Glomerular visceral epithelial cell (primary cell): ENCODE data around the gene PSG5.
A peak's percentile ranks its signal among the peaks of the same experiment; 100 is the strongest.
"Not testable (repeated sequence)": the region's sequence is repeated elsewhere in the genome, so short reads cannot be mapped to it uniquely, and the experiment has no call there.

Source experiments
- DNase-seq: peaks from one replicate; pipeline ENCODE4 v3.0.0-alpha.2; 2016; ENCODE audit errors: extremely low spot score

PSG5 gene

DNA sequence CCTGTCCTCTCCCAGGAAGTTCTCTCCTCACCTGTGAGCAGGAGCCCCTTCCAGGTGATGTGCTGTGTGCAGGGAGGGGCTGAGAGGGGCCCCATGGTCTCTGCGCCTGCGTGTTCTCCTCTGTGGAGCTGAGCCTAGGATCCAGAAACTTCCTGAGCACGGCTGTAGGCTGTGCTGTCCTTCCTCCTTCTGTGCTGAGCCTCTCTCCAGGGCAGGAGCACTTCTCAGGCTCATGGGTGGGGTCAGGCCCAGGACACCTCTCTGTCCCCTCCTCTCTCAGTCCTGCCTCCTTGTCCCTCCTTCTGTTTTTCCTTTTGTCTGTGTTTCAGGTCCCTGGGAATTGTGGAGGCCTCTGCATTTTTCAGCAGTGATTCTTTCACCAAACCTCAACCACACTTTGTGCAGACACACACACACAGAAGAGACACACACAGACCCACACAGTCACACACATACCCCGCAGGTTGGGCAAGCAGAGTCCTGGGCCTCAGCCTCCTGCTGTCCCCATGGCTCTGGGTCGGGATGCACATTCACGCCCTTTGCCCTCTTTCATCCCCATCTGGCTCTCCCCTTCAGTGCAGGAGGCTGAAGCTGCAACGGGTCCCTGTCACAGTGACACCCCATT, at the start of gene PSG5:
Gene PSG5 (minus strand): TSS at position 226 of the 625 bp plus-strand sequence. CDS start 131 bp downstream, at position 95.
- not testable (repeated sequence) for DNase-seq

DNA sequence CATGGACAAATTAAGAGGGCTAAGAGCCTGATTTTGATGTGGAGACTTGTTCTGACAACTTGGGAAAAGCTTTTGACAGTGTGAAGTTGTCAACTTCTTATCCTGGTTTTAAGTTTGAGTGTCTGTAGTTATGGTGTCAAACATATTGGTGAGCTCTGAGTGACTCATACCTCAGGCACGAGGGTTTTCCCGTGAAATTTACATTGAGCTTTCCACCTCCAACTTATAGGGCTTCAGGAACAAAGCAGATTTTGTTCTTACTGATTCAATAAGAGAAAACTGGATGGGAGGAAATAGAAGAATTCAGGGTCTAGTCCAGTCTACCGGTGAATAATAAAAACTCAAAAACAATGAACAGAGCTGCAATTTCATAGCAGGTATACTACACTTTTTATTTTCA, 49.4 kb upstream of the PSG5 start:
- DNase-seq: peak; percentile 41

DNA sequence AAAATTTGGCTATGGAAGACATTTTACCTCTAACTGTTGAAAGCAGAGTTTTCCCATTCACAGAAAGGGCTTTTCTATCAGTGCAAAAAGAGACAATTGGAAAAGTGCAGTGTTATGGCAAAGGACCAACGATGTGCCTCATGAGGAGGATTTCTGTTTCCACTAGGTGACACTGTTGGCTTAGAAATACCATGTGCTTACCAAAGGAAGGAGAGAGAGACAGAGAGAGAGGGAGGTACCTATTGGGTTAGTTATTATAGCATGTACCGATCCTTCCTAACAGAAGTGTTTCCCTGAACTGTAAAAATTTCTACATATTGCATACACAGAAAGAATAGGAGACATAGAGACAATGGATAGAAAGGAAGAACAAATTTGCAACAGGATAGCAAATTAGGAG, 43.0 kb upstream of the PSG5 start:
- peak; percentile 8 for DNase-seq

DNA sequence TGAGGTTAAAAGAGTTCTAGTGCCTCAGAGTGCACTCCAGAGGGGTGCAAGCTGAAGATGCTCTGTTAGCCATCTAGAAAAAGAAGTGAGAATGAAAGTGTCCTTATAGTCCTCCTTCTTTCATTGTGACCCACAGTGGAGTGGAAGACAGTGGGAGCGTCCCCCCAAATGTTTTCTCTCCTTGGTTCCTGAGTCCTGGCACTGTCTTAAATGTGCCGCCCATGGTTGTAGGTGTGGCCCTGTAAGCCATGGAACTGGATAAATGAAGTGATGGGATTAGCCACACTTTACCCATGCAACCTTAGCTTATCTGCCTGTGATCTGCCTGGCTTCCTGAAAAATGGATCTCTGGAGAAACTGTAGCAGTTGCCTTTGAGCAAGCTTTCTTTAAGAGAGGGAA, 42.4 kb upstream of the PSG5 start:
- DNase-seq: not testable (repeated sequence)

DNA sequence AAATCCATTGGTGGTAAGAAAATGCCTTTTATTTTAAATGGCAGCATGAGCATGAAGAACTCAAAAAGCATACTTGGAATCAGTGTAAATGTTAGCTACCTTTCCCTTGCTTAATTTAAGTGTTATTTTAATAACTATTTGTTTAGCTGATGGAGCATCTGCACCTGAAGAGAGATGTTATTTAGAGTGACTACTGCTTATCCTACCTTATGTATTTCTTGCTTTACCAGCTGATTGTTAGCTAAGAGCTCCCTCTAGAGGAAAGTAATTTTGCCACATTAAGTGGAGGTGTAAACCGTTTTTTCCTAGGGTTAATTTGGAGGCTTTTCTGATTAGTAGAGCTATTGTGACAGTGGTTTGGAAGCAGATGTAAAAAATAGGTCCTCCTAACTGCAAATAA, 40.6 kb upstream of the PSG5 start:
- DNase-seq: not testable (repeated sequence)

DNA sequence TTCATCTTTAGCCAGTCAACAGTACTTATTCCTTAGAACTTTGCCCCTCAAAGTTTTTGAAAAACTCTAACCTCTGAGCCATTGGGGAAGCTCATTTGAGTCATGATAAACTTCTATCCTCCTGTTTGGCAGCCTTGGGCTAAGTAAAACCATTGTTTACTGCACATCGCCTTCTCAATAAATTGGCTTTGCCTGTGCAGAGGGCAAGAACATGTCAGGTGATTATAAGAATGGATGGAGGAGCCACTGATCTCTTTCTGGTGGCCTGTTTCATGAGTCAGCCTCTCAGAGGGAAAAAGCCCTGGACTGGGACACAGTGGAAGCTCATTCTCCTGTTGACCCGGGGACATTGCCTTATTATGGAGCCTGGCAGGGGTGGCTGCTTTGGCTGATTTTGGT, 38.5 kb upstream of the PSG5 start:
- no peak for DNase-seq

DNA sequence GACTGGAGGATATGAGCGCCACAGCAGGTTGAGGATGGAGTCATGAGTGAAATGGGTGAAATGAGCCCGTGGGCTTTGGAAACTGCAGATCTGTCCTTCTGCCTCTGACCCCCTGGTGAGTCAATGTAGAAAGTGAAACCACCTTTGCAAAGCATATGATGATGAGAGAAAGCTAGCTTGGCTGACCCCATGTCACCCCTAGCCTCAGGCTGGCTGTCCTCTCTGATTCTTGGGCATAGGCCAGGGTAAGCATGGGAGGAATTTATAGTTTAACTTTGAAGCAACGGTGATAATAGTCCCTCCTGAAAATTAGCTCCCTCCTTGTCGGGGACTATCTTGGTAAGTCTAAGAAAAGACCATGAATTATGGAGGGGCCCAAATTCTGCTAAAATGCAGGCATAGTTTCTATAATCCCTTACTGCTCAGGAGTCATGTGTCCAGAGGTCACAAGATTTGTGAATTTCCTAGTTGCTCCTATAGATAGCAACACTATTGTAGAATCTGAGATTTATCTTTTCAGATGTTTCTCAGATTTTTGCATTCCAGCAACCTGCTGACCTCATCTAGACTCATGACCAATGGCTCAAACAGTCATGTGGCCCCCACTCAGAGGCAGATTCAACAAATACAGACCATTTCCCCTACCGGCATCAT, 38.0 kb upstream of the PSG5 start:
- DNase-seq: peak; percentile 53

DNA sequence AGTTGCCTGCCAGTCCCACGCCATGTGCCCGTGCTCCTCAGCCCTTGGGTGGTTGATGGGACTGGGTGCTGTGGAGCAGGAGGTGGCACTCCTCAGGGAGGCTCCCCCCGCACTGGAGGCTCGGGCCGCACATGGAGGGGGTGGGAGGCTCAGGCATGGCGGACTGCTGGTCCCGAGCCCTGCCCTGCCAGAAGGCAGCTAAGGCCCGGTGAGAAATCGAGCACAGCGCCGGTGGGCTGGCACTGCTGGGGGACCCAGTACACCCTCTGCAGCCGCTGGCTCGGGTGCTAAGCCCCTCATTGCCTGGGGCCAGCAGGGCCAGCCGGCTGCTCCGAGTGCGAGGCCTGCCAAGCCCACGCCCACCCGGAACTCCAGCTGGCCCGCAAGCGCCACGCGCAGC, 35.6 kb upstream of the PSG5 start:
- DNase-seq: not testable (repeated sequence)

DNA sequence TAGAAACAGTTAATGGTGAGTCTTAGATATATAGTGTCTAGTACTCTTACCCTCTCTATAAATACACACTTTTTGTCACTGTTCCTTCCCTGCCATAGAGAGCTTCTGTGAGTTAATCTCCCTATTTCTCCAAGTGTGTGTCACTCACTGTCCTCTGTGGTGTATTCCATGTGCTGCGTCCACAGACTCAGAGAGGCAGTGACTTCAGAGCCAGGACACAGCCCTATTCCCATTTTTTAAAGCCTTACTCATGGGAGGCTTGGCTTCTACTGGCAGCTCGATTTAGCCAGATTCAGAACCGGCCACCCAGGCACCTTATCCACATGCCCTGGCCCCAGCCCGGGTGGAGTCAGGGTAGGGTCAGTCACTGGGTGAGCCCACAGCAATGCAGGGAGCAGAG, 32.8 kb upstream of the PSG5 start:
- not testable (repeated sequence) for DNase-seq

DNA sequence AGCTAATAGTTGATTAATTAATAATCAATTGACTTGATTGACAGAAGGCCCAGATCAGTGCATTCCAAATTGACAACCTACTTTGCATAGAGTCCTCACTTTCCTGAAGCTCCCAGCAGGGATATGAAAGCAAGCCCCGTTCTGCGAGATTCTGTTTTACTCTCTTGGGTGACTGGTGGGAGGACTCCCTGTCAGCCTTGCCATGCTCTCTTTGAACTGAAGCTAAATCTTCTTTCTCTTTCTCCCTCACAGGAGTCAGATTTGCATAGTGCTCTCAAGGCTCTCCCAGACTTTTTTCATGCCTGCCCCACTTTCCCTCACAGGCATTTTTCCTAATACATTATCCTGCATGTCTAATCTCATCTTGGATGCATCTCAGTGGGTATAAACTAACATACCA, 29.5 kb upstream of the PSG5 start:
- not testable (repeated sequence) for DNase-seq

DNA sequence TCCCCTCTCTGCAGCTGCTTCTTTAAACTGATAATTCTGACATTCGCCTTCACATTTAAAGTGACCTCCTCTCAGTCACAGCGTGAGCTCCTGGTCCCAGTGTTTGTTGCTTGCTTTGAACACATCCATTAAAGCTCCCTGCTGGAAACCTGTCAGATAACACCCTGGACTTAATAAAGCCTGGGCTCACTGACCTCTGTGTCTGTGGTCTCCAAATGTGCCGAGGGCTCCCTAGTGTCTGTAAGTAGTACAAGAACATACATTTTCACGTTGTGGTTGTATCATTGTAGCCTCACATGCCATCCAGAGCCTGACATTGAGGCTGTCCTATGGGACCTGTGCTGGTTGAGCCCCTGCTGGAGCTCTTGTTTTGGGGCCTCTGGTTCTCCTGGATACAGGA, 21.7 kb upstream of the PSG5 start:
- DNase-seq: no peak

DNA sequence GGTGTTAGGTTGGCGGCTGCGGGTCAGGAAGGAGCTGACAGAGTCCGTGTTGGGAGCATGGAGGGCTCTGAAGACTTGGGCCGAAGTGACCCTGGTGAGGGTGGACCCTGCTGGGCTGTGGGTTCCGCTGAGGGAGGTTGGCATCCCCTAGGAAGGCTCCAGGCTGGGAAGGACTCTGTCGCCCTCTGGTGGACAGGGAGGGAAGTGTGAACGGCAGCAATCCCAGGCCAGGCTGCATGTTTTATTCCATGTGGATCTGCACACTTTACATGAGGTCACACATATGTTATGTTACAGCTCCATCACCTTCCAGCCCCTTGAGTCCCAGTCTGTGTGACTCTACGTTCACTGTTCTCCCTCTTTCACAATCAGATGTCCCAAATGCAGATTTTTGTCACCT, 20.8 kb upstream of the PSG5 start:
- DNase-seq: not testable (repeated sequence)

DNA sequence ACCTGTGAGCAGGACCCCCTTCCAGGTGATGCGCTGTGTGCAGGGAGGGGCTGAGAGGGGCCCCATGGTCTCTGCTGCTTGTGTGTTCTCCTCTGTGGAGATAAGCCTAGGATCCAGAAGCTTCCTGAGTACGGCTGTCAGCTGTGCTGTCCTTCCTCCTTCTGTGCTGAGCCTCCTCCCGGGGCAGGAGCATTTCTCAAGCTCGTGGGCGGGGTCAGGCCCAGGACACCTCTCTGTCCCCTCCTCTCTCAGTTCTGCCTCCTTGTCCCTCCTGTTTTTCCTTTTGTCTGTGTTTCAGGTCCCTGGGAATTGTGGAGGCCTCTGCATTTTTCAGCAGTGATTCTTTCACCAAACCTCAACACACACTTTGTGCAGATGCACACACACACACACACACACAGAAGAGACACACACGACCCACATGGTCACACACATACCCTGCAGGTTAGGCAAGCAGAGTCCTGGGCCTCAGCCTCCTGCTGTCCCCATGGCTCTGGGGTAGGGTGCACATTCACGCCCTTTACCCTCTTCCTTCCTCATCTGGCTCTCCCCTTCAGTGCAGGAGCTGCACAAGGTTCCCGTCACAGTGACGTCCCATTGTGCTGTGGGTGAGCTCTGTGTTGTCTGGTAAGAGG, 19.3 kb upstream of the PSG5 start, which contains the start of gene PSG4:
Gene PSG4 (minus strand): TSS at position 168 of the 635 bp plus-strand sequence. CDS start 102 bp downstream, at position 66.
- DNase-seq: not testable (repeated sequence)

DNA sequence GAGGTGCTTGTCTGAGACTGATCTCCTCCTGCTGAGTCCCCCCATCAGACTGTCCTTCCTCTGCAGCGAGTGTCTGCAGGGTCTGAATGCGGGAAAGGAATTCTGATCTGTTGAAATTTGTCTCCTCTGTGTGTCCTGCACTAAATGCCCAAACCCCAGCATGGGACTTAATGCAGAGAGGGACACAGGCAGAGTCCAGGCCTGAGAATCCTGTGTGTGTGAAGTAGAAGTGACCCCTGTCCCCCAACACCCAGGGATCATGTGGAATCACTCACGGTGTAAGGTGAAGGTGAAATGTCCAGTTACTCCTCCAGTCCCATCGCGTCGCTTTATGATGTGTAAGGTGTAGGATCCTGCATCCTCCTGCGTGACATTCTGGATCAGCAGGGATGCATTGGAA, 17.3 kb upstream of the PSG5 start:
- DNase-seq: not testable (repeated sequence)

DNA sequence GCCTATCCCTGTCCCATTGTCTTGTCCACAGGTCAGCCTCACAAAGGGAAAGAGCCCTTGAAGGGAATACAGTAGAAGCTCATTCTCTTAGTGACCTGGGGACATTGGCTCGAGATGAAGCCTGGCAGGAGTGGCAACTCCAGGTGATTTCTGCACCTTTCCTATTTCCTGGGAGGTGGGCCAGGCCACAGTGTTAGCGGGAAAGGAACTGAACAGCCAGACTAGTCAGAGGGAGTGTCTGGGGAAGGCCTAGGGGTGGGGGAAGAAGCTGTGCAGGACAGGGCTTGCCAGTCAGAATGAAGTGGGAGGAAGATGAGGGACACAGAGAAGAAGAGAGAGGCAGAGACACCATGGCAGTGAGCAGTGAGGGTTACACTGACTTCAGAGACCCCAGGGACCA, 15.6 kb upstream of the PSG5 start:
- DNase-seq: peak; percentile 25

DNA sequence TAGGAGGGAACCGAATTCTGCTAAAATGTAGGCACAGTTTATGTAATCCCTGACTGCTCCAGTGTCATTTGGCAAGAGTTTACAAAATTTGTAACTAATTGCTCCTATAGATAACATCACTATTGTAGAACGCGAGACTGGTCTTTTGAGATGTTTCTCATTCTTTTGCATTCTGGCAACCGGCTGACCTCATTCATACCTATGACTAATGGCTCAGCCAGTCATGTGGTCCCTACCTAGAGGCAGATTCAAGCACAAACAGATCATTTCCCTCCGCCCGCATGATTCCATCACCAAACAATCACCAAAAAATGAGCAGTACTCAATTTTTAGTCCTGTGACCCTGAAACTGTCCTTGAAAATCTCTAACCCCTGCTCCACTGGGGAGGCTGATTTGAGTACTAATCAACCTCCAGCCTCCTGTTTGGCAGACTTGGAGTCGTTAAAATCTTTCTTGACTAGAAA, 15.0 kb upstream of the PSG5 start:
- peak; percentile 60 for DNase-seq

DNA sequence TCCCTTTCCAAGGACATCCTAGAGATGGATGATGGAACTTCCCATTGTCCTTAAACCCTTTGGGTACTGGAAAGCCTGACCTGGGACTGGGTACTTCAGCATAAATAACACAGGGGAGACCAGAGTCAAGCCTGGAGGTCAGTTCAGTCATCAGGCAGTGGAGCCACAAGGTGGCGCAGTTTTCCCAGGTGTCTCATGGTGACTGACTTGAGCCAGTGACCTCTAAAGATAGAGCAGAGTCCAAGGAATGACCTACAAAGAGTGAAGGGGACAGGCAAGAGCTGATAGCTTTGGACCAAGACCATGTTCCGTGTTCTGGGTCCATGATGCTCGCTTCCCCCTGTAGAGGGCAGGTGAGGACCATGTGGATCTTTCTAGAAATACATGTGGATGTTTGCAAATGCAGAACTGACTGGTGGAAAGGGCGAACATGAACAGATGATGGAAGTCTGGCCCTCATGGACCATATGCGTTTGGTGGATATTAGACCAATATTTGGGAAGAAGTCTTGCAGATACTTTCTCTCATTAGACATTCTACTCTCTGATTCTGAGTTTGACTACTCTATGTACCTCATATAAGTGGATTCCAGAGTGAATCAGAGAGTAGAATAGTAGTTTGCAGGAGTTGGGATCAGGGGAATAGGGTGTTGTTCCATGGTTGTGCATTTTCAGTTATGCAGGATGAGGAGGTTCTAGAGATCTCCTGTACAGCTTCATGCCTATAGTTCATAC, 12.5 kb upstream of the PSG5 start:
- not testable (repeated sequence) for DNase-seq

DNA sequence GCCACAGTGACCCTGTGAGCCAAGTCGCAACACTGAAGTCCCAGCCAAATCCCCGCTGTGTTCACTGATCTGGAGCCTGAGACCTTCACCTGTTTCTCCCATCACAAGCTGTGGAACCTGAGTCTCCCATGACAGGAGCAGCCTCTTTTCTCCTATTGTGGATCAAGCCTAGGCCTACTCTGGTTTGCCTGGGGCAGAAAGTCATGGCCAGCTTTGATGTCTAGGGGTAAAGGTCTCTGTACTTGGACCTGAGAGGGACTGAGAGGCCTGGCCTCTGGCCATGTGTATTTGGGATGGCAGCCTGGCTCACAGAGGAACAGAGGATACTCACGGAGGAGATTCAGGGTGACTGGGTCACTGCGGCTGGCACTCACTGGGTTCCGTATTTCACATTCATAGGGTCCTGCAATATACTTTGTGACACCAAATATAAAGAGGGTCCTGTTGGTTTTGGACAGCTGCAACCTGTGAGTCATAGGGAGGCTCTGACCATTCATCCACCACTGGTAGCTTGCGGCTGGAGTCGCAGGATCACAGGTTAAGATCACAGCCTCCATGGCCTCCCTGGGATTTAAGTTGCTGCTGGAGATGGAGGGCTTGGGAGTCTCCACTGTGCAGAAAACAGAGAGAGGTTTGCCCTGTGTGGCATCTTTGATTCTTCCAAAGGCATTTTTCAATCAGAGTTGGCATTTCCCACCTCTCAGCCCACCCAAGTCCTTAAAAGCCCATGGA, 11.5 kb upstream of the PSG5 start:
- not testable (repeated sequence) for DNase-seq

DNA sequence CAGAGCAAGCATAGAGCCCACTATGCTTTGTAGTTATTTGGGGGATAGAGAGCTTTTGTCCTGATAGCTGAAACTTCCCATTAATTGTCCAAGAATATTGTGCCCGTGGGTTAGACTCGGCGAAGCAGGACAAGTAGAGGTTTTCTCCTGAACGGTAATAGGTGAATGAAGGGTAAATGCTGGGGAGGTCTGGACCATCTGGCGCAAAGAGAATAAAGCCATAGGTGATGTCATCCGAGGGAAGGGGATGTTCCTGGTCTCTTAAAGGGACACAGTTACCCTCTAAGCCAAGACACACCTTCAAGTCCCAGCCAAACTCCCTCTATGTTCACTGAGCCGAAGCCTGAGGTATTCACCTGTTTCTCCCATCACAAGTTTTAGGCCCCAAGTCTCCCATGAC, 8.1 kb upstream of the PSG5 start:
- DNase-seq: not testable (repeated sequence)

DNA sequence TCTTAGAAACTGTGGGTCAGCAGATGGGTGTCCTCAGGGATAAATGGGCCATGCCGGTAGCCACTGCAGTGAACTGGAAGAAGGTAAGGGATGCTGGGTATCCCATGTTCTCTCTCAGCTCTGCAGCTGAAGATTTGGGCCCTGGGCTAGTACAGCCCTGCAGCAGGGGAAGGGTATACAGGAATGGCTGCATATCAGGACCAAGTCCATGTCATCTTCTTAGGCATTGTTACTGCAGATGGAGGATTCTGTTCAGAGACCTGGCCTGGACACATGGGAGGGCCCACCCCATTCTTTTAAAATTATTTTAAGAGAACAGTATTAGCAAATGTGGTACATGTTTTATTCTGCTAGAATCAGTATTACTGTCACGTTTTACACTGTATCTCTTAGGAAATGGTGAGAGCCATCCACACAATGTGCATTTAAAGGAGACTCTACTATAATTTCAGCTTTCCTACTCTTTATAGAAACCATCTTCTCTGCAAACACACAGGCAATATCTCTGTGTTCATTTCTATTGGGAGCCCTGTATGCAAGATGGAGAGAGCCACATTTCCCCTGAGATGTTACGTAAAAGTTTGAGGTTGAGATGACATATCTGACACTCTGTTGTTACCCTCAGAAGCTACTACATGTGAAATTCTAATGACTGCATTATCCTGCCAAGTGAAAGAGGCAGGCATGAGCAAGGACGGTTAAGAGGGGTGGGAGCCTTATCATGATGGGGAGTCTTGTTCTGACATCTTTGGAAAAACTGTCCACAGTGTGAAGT, 6.2 kb upstream of the PSG5 start:
- not testable (repeated sequence) for DNase-seq

DNA sequence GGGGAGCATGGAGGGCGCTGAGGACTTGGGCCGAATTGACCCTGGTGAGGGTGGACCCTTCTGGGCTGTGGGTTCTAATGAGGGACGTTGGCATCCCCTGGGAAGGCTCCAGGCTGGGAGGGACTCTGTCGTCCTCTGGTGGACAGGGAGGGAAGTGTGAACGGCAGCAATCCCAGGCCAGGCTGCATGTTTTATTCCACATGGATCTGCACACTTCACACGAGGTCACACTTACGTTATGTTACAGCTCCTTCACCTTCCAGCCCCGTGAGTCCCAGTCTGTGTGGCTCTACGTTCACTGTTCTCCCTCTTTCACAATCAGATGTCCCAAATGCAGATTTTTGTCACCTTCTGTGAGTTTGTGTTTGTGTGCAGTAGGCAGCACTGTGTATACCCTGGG, 1.8 kb upstream of the PSG5 start:
- DNase-seq: not testable (repeated sequence)
